Measurements from ENCODE around the gene CD109.

The CD109 gene

GRCh38 chr6:73866305-73866704 is 170.3 kb downstream of the CD109 start:
- DNase-seq: no peak

- no peak for DNase-seq
Observed at GRCh38 chr6:73867411-73867810, 171.4 kb downstream of the CD109 start.

GRCh38 chr6:73870907-73871306 is 174.9 kb downstream of the CD109 start:
- no peak for DNase-seq

- no peak for DNase-seq
Observed at GRCh38 chr6:73873081-73873480, 177.1 kb downstream of the CD109 start.
